Neural crest cell (in vitro differentiated cells): Measurements from ENCODE around the gene TNS3. TPM values are rescaled to one million over a fixed set of nuclear protein-coding genes. Genes with fewer than 3 reads are reported as not detected.

Source experiments
- DNase-seq: peaks from one replicate; pipeline ENCODE4 v3.0.0; 2021; ENCODE audit warnings: low read depth, mixed read lengths, low spot score
- H3K27ac Mint-ChIP-seq: one replicate; pipeline ENCODE4 v1.8.0; 2021; ENCODE audit warnings: mild to moderate bottlenecking, mixed read lengths; ENCODE audit not compliant: unreplicated experiment
- H3K27me3 Mint-ChIP-seq: 2 replicates; pipeline ENCODE4 v1.8.0; 2021; ENCODE audit warnings: low read depth, mild to moderate bottlenecking, mixed read lengths
- H3K36me3 Mint-ChIP-seq: 2 replicates; pipeline ENCODE4 v1.8.0; 2021; ENCODE audit warnings: low read depth, mild to moderate bottlenecking, mixed read lengths
- H3K4me1 Mint-ChIP-seq: 2 replicates; pipeline ENCODE4 v1.8.0; 2021; ENCODE audit warnings: mixed read lengths
- H3K4me3 Mint-ChIP-seq: one replicate; pipeline ENCODE4 v1.8.0; 2021; ENCODE audit warnings: mild to moderate bottlenecking, mixed read lengths
- H3K9me3 Mint-ChIP-seq: 2 replicates; pipeline ENCODE4 v1.8.0; 2021; ENCODE audit warnings: mixed read lengths
- total RNA-seq: library from RNA; stranded (reverse); gene quantifications from 2 replicates; pipeline ENCODE4 v1.2.1, GENCODE V29; 2021
- TF ChIP-seq, protein P1 (sequence below): fragments of 200-600 bp; sonication (generic); conservative IDR thresholded peaks from 2 replicates; pipeline ENCODE4 v1.5.0; 2021; ENCODE audit warnings: antibody characterized with exemption, mild to moderate bottlenecking

The TNS3 gene
- total RNA-seq, 1 donor from 2014 or later, result 26.4 TPM

- no peaks in the 10 kb centered on the region for H3K36me3 Mint-ChIP-seq
- no peak overlapping the region for H3K27ac Mint-ChIP-seq
- no peaks in the 10 kb centered on the region for H3K27me3 Mint-ChIP-seq
- no peak for DNase-seq
- H3K9me3 Mint-ChIP-seq, result no peaks in the 10 kb centered on the region
- peaks cover 32% of the 10 kb centered on the region for H3K4me1 Mint-ChIP-seq
- no peak overlapping the region for H3K4me3 Mint-ChIP-seq
- TF ChIP-seq, protein P1, sequence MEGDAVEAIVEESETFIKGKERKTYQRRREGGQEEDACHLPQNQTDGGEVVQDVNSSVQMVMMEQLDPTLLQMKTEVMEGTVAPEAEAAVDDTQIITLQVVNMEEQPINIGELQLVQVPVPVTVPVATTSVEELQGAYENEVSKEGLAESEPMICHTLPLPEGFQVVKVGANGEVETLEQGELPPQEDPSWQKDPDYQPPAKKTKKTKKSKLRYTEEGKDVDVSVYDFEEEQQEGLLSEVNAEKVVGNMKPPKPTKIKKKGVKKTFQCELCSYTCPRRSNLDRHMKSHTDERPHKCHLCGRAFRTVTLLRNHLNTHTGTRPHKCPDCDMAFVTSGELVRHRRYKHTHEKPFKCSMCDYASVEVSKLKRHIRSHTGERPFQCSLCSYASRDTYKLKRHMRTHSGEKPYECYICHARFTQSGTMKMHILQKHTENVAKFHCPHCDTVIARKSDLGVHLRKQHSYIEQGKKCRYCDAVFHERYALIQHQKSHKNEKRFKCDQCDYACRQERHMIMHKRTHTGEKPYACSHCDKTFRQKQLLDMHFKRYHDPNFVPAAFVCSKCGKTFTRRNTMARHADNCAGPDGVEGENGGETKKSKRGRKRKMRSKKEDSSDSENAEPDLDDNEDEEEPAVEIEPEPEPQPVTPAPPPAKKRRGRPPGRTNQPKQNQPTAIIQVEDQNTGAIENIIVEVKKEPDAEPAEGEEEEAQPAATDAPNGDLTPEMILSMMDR, result no peak
These were observed 232.5 kb downstream of the TNS3 start for GRCh38 chr7:47349401-47349800.

DNA sequence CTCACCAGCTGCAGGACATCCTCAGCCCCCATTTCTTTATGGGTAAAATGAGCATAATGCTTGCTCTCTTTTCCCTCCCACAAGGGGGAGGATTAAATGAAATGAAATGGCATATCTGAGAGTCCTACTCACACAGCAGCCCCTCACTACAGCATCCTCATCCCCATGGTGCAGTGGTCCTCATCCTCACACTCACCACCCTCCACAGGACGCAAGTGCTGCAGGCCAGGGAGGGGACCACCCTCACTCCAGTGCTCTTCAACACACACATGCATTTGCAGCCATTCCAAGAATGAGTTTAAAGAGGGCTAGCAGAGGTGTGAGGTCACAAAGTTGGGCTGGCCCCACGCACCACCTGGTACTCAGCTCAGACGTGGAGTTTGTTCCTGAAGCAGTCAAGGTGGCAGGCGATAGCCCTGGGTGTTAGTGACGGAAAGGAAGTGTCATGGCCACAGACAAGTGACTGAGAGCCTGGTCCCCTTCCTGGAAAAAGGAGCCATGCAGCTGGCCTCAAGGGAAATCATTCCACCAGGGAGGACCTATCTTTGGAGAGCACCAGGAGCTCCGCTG, 234.0 kb downstream of the TNS3 start:
- Mint-ChIP-seq H3K4me1 (peaks cover 29% of the 10 kb centered on the region), H3K9me3 (no peaks in the 10 kb centered on the region), H3K4me3 (no peak overlapping the region), H3K27me3 (no peaks in the 10 kb centered on the region), H3K36me3 (no peaks in the 10 kb centered on the region), H3K27ac (no peak overlapping the region)
- no peak for DNase-seq
- TF ChIP-seq, protein P1, result no peak

GRCh38 chr7:47347346-47347745, 234.6 kb downstream of the TNS3 start:
- H3K27me3 Mint-ChIP-seq, result no peaks in the 10 kb centered on the region
- no peak overlapping the region for H3K4me3 Mint-ChIP-seq
- H3K36me3 Mint-ChIP-seq, result no peaks in the 10 kb centered on the region
- no peak for DNase-seq
- no peak overlapping the region for H3K27ac Mint-ChIP-seq
- peaks cover 29% of the 10 kb centered on the region for H3K4me1 Mint-ChIP-seq
- TF ChIP-seq, protein P1, result no peak
- H3K9me3 Mint-ChIP-seq, result no peaks in the 10 kb centered on the region

DNA sequence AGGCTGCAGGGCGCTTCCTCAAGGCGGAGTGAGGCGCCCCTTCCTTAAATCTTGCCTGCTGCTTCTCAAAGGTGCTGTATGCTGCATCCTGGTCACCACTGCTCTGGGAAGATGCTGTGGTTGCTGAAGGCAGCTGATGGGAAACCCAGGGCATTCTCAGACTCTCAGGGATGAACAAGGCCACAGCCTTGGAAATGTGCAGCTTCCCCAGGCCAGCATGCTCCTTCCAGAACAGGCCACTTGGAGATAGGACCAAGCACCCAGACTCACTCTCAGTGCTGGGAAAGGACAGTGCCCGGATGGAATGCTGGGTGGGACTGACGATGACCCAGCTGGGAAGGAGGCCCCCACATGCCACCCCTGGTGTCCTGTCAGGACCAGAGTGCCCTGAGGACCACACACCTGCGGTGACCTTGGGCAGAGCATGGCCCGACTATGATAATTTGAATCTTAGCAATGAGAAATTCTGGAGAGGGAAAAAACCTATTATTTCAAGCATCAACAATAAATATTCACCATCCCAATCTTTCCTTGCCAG, 235.5 kb downstream of the TNS3 start:
- Mint-ChIP-seq H3K9me3 (no peaks in the 10 kb centered on the region), H3K4me3 (no peak overlapping the region), H3K27me3 (no peaks in the 10 kb centered on the region), H3K4me1 (peaks cover 29% of the 10 kb centered on the region), H3K36me3 (no peaks in the 10 kb centered on the region), H3K27ac (no peak overlapping the region)
- no peak for DNase-seq
- TF ChIP-seq, protein P1, result no peak

DNA sequence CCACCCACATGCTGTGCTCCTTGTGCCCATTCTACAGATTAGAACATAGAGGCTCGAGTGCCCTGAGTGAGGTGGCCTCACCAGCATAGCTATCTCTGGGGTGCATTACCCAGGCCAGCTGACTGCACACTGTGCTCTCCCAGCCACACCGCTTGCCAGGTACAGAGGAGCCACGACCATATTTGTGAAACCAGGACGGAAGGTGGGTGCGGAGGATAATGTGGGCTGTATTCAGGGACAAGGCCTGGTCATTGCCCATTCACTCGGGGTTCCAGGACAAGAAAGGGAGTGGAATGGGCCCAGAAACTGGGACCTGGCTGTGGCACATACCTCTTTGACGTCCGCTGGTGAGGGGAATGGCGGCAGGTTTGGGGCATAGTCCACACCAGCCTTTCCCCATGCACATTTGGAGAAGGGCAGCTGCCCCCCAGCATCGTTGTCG, 236.0 kb downstream of the TNS3 start:
- H3K4me3 Mint-ChIP-seq, result no peak overlapping the region
- no peak overlapping the region for H3K27ac Mint-ChIP-seq
- H3K27me3 Mint-ChIP-seq, result no peaks in the 10 kb centered on the region
- no peaks in the 10 kb centered on the region for H3K9me3 Mint-ChIP-seq
- TF ChIP-seq, protein P1, result no peak
- H3K4me1 Mint-ChIP-seq, result peaks cover 27% of the 10 kb centered on the region
- no peaks in the 10 kb centered on the region for H3K36me3 Mint-ChIP-seq
- DNase-seq, result no peak
